A549 (cell line): ENCODE results near the gene PDE7B.

Experiments used
- CBX2 ChIP-seq: fragments of 200-600 bp; sonication (generic); IDR thresholded peaks from 2 replicates; pipeline ENCODE4 v1.6.1; 2016; ENCODE audit warnings: low read depth, mild to moderate bottlenecking, borderline replicate concordance
- ESRRA ChIP-seq: fragments of 150-350 bp; IDR thresholded peaks from 2 replicates; pipeline ENCODE4 v1.6.1; 2014; ENCODE audit warnings: mild to moderate bottlenecking, low read length, borderline replicate concordance
- JUNB ChIP-seq: fragments of >200 bp; sonication (Bioruptor Twin); formaldehyde crosslinking; IDR thresholded peaks from 2 replicates; pipeline ENCODE4 v1.6.1; 2016
- POLR2A ChIP-seq: IDR thresholded peaks from 2 replicates; pipeline ENCODE4 v1.6.1; 2012; ENCODE audit warnings: mild to moderate bottlenecking, low read length
- TF ChIP-seq, protein P1 (sequence below): fragments of >200 bp; sonication (Bioruptor Twin); formaldehyde crosslinking; IDR thresholded peaks from 3 replicates; pipeline ENCODE4 v1.5.1; 2016
- TF ChIP-seq, protein P2 (sequence below): fragments of 200-600 bp; sonication (generic); IDR thresholded peaks from 2 replicates; pipeline ENCODE4 v1.6.1; 2016; ENCODE audit warnings: antibody characterized with exemption, mild to moderate bottlenecking, moderate library complexity
- TF ChIP-seq, protein P3 (sequence below): fragments of 450-650 bp; IDR thresholded peaks from 2 replicates; pipeline ENCODE4 v1.6.1; 2014; ENCODE audit warnings: antibody characterized with exemption

DNA sequence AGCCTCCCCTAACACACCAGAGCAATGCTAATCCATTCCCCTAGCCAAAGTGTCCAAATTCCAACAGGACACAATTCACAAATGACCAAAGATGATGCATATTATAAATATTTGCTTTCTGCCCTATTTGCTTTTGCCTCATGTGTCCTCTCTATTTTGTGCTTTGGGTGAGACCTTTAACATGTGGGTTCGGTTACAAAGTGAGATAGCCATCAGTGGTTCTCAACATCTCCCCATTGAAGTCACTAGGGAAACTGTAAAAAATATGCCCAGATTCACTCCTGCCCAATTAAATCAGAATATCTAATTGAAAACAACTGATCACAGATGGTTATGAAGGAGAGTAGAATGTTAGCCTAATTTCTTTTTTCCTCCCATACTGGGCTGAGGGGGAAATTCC lies 239.4 kb downstream of the PDE7B start:
- TF ChIP-seq ESRRA = no peak
- TF ChIP-seq POLR2A = no peak
- TF ChIP-seq, protein P1, sequence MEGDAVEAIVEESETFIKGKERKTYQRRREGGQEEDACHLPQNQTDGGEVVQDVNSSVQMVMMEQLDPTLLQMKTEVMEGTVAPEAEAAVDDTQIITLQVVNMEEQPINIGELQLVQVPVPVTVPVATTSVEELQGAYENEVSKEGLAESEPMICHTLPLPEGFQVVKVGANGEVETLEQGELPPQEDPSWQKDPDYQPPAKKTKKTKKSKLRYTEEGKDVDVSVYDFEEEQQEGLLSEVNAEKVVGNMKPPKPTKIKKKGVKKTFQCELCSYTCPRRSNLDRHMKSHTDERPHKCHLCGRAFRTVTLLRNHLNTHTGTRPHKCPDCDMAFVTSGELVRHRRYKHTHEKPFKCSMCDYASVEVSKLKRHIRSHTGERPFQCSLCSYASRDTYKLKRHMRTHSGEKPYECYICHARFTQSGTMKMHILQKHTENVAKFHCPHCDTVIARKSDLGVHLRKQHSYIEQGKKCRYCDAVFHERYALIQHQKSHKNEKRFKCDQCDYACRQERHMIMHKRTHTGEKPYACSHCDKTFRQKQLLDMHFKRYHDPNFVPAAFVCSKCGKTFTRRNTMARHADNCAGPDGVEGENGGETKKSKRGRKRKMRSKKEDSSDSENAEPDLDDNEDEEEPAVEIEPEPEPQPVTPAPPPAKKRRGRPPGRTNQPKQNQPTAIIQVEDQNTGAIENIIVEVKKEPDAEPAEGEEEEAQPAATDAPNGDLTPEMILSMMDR = no peak
- TF ChIP-seq, protein P2, sequence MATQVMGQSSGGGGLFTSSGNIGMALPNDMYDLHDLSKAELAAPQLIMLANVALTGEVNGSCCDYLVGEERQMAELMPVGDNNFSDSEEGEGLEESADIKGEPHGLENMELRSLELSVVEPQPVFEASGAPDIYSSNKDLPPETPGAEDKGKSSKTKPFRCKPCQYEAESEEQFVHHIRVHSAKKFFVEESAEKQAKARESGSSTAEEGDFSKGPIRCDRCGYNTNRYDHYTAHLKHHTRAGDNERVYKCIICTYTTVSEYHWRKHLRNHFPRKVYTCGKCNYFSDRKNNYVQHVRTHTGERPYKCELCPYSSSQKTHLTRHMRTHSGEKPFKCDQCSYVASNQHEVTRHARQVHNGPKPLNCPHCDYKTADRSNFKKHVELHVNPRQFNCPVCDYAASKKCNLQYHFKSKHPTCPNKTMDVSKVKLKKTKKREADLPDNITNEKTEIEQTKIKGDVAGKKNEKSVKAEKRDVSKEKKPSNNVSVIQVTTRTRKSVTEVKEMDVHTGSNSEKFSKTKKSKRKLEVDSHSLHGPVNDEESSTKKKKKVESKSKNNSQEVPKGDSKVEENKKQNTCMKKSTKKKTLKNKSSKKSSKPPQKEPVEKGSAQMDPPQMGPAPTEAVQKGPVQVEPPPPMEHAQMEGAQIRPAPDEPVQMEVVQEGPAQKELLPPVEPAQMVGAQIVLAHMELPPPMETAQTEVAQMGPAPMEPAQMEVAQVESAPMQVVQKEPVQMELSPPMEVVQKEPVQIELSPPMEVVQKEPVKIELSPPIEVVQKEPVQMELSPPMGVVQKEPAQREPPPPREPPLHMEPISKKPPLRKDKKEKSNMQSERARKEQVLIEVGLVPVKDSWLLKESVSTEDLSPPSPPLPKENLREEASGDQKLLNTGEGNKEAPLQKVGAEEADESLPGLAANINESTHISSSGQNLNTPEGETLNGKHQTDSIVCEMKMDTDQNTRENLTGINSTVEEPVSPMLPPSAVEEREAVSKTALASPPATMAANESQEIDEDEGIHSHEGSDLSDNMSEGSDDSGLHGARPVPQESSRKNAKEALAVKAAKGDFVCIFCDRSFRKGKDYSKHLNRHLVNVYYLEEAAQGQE = no peak
- TF ChIP-seq JUNB = no peak
- TF ChIP-seq, protein P3, sequence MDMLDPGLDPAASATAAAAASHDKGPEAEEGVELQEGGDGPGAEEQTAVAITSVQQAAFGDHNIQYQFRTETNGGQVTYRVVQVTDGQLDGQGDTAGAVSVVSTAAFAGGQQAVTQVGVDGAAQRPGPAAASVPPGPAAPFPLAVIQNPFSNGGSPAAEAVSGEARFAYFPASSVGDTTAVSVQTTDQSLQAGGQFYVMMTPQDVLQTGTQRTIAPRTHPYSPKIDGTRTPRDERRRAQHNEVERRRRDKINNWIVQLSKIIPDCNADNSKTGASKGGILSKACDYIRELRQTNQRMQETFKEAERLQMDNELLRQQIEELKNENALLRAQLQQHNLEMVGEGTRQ = no peak
- no peak for TF ChIP-seq CBX2
